Activated CD4-positive, alpha-beta T cell treated with anti-CD3 and anti-CD28 coated beads for 24 hours (primary cell): ENCODE data around the gene APOBEC4.

Source experiments
- DNase-seq, 2 donors: peaks; one replicate each; pipeline ENCODE4 v3.0.0-alpha.2; 2020; ENCODE audit warnings: low read depth in 2 of 2

Gene APOBEC4

GRCh38 chr1:183675381-183675780 is 22.3 kb upstream of the APOBEC4 start:
- no peak for DNase-seq

- DNase-seq = no peak
These were observed 21.8 kb upstream of the APOBEC4 start for GRCh38 chr1:183674886-183675285.

GRCh38 chr1:183674339-183674738 is 21.2 kb upstream of the APOBEC4 start:
- DNase-seq = no peak

- no peak for DNase-seq
These were observed 20.6 kb upstream of the APOBEC4 start for GRCh38 chr1:183673605-183674323.

- no peak for DNase-seq
These were observed 17.1 kb upstream of the APOBEC4 start for GRCh38 chr1:183670169-183670568.

GRCh38 chr1:183656355-183656754 is 3.2 kb upstream of the APOBEC4 start:
- no peak for DNase-seq

- DNase-seq = peak; percentile 65 to 71
These were observed 2.5 kb upstream of the APOBEC4 start for GRCh38 chr1:183655562-183656075.

GRCh38 chr1:183654706-183655105 is 1.6 kb upstream of the APOBEC4 start:
- no peak for DNase-seq

- no peak for DNase-seq
These were observed 848 bp upstream of the APOBEC4 start for GRCh38 chr1:183653876-183654451.

- DNase-seq = no peak
These were observed 312 bp upstream of the APOBEC4 start for GRCh38 chr1:183653462-183653794.

GRCh38 chr1:183652107-183652506 is 1.0 kb downstream of the APOBEC4 start:
- DNase-seq = no peak

GRCh38 chr1:183651612-183652011 is 1.5 kb downstream of the APOBEC4 start:
- DNase-seq = no peak

GRCh38 chr1:183648042-183648441 is 5.1 kb downstream of the APOBEC4 start:
- no peak for DNase-seq

- no peak for DNase-seq
These were observed 6.3 kb downstream of the APOBEC4 start for GRCh38 chr1:183646776-183647175.

- DNase-seq = no peak
These were observed 7.6 kb downstream of the APOBEC4 start for GRCh38 chr1:183645531-183645930.

- DNase-seq = no peak
These were observed 10.9 kb downstream of the APOBEC4 start for GRCh38 chr1:183642166-183642565.

GRCh38 chr1:183640193-183640592 is 12.9 kb downstream of the APOBEC4 start:
- DNase-seq = no peak

- no peak for DNase-seq
These were observed 14.3 kb downstream of the APOBEC4 start for GRCh38 chr1:183638649-183639387.

GRCh38 chr1:183636783-183637182 is 16.3 kb downstream of the APOBEC4 start:
- DNase-seq = no peak

GRCh38 chr1:183636334-183636682 is 16.8 kb downstream of the APOBEC4 start:
- DNase-seq = no peak

- peak; percentile 95 to 97 for DNase-seq
These were observed 17.3 kb downstream of the APOBEC4 start, which contains the start of gene ARPC5 for GRCh38 chr1:183635606-183636333. Gene ARPC5 (minus strand): TSS chr1:183635783. CDS start chr1:183635659, 124 bp downstream.

GRCh38 chr1:183635099-183635605 is 18.0 kb downstream of the APOBEC4 start:
- DNase-seq = peak in 1 of 2 donors; percentile 15
